HepG2 (cell line): ENCODE measurements around the gene FUOM. TPM values are rescaled to one million over a fixed set of nuclear protein-coding genes. Genes with fewer than 3 reads are reported as not detected.

Experiments used
- ATAC-seq: fragments of 200-7000 bp; cut with Tn5 transposase; 3 replicates; pipeline ENCODE4 v1.9.1; 2020; ENCODE audit warnings: mild to moderate bottlenecking, moderate library complexity
- BruUV-seq: library from RNA; stranded (reverse); fragments of 400-500 nt; replicated peaks from 2 replicates; lab custom pipeline; 2021; lab: Mats Ljungman, UMichigan
- CTCF ChIA-PET: fragments of 300-600 bp; formaldehyde crosslinking; extraction: SDS; loops from one replicate; lab custom pipeline; 2021; ENCODE audit warnings: low total read pairs, inconsistent platforms, low intra/inter-chr PET ratio; lab: Yijun Ruan, JAX
- POLR2A ChIA-PET: fragments of 350-600 bp; sonication (Branson Sonifier 250); formaldehyde crosslinking; loops from one replicate; lab custom pipeline; 2020; ENCODE audit warnings: antibody characterized with exemption, inconsistent platforms; lab: Yijun Ruan, JAX
- DNase-seq: peaks from one replicate; pipeline ENCODE4 v3.0.0-alpha.2; 2015; ENCODE audit warnings: low spot score
- FAIRE-seq: peaks from 3 replicates; lab custom pipeline; 2011; peaks lifted over from hg19 to GRCh38; lab: Jason Lieb, UNC
- H2AFZ ChIP-seq: one replicate; pipeline ENCODE4 v1.6.1; 2011; ENCODE audit warnings: low read length, inconsistent platforms
- H3K27ac ChIP-seq: fragments of 300-600 bp; 3 replicates; pipeline ENCODE4 v1.8.0; 2011; ENCODE audit warnings: mixed run types, mild to moderate bottlenecking, mixed read lengths, low read length, inconsistent platforms; ENCODE audit not compliant: insufficient read depth; ENCODE audit errors: extremely low read length
- H3K27me3 ChIP-seq, 2 experiments: fragments of 200-600 bp in 1 of 2; 2 replicates in 1 of 2; 3 replicates in 1 of 2; pipeline versions ENCODE4 v1.6.0 to v1.8.0; 2011; ENCODE audit warnings: low read length in 2 of 2, mild to moderate bottlenecking in 2 of 2, moderate library complexity in 2 of 2, inconsistent platforms in 1 of 2; ENCODE audit not compliant: insufficient read depth in 2 of 2, control insufficient read depth in 1 of 2
- H3K36me3 ChIP-seq, 2 experiments: fragments of 200-600 bp in 1 of 2; replicated peaks in 1 of 2; 2 replicates in 1 of 2; 3 replicates in 1 of 2; pipeline versions ENCODE4 v1.5.1 to v1.8.0; 2011; ENCODE audit warnings: low read length in 2 of 2, inconsistent platforms in 1 of 2; ENCODE audit not compliant: insufficient read depth in 2 of 2, control insufficient read depth in 1 of 2
- H3K4me1 ChIP-seq: 2 replicates; pipeline ENCODE4 v1.5.1; 2012; ENCODE audit warnings: low read length, inconsistent platforms; ENCODE audit not compliant: insufficient read depth
- H3K4me2 ChIP-seq: 2 replicates; pipeline ENCODE4 v1.6.0; 2011; ENCODE audit warnings: low read depth, low read length, inconsistent platforms
- H3K4me3 ChIP-seq, 3 experiments: fragments of 200-600 bp in 1 of 3; sonication (generic), shearing (Covaris generic) in 1 of 3; replicated peaks in 1 of 3; 2 replicates each; pipeline ENCODE4 v1.5.1; 2011 to 2016; ENCODE audit warnings: low read length in 3 of 3, inconsistent platforms in 2 of 3, low read depth in 2 of 3, mild to moderate bottlenecking in 2 of 3, control low read depth in 1 of 3, mixed read lengths in 1 of 3; ENCODE audit not compliant: insufficient read depth in 1 of 3
- H3K79me2 ChIP-seq: one replicate; pipeline ENCODE4 v1.6.1; 2011; ENCODE audit warnings: low read length, inconsistent platforms; ENCODE audit not compliant: insufficient read depth
- H3K9ac ChIP-seq: 2 replicates; pipeline ENCODE4 v1.6.0; 2011; ENCODE audit warnings: mild to moderate bottlenecking, low read depth, low read length, inconsistent platforms; ENCODE audit not compliant: insufficient read depth
- H3K9me3 ChIP-seq: 2 replicates; pipeline ENCODE4 v1.5.1; 2012; ENCODE audit warnings: mild to moderate bottlenecking, low read length
- H4K20me1 ChIP-seq: 2 replicates; pipeline ENCODE4 v1.6.0; 2011; ENCODE audit warnings: inconsistent platforms, mild to moderate bottlenecking, low read length, moderate library complexity; ENCODE audit not compliant: insufficient read depth
- ATF7 ChIP-seq, 2 experiments: fragments of 450-650 bp in 1 of 2; sonication (generic) in 1 of 2; formaldehyde crosslinking in 1 of 2; IDR thresholded peaks; 2 replicates each; pipeline versions ENCODE4 v1.4.0 to v1.6.1; 2016 to 2020; ENCODE audit warnings: antibody characterized with exemption in 1 of 2, mild to moderate bottlenecking in 1 of 2, missing genetic modification reagents in 1 of 2
- CENPX ChIP-seq: sonication (generic); formaldehyde crosslinking; IDR thresholded peaks from 2 replicates; pipeline ENCODE4 v1.9.0; 2021; ENCODE audit warnings: mild to moderate bottlenecking, missing genetic modification reagents, moderate library complexity
- CREB1 ChIP-seq, 2 experiments: fragments of 450-650 bp in 1 of 2; IDR thresholded peaks; 2 replicates each; pipeline ENCODE4 v1.6.1; 2016 to 2017; ENCODE audit warnings: control low read depth in 1 of 2, mild to moderate bottlenecking in 1 of 2, missing compliant biosample characterization in 1 of 2, missing genetic modification characterization in 1 of 2
- DNMT1 ChIP-seq: sonication (generic); formaldehyde crosslinking; IDR thresholded peaks from 2 replicates; pipeline ENCODE4 v1.5.1; 2020; ENCODE audit warnings: mild to moderate bottlenecking, missing genetic modification reagents
- HMG20B ChIP-seq: conservative IDR thresholded peaks from 2 replicates; pipeline ENCODE4 v1.6.1; 2016; ENCODE audit warnings: missing genetic modification reagents, missing compliant biosample characterization
- HNRNPL ChIP-seq: fragments of 200-400 bp; formaldehyde crosslinking; IDR thresholded peaks from 2 replicates; pipeline ENCODE4 v1.6.1; 2017; ENCODE audit warnings: mild to moderate bottlenecking, low read depth, low read length
- ISX ChIP-seq: sonication (generic); formaldehyde crosslinking; conservative IDR thresholded peaks from 2 replicates; pipeline ENCODE4 v1.5.0; 2020; ENCODE audit warnings: missing genetic modification reagents
- PAF1 ChIP-seq: IDR thresholded peaks from 2 replicates; pipeline ENCODE4 v1.6.1; 2016; ENCODE audit warnings: missing genetic modification reagents, missing compliant biosample characterization
- POLR2AphosphoS5 ChIP-seq: IDR thresholded peaks from 2 replicates; pipeline ENCODE4 v1.6.1; 2012; ENCODE audit warnings: low read depth, low read length
- POLR2G ChIP-seq: fragments of 200-400 bp; formaldehyde crosslinking; IDR thresholded peaks from 2 replicates; pipeline ENCODE4 v1.6.1; 2018; ENCODE audit warnings: mild to moderate bottlenecking, low read depth, low read length, moderate library complexity
- SRY ChIP-seq: sonication (generic); formaldehyde crosslinking; IDR thresholded peaks from 2 replicates; pipeline ENCODE4 v1.8.0; 2022; ENCODE audit warnings: mild to moderate bottlenecking, missing genetic modification reagents
- TSC22D2 ChIP-seq: sonication (generic); formaldehyde crosslinking; IDR thresholded peaks from 2 replicates; pipeline ENCODE4 v1.5.1; 2020; ENCODE audit warnings: missing genetic modification reagents, mild to moderate bottlenecking, borderline replicate concordance
- ZBTB3 ChIP-seq: sonication (generic); formaldehyde crosslinking; IDR thresholded peaks from 2 replicates; pipeline ENCODE4 v1.4.0; 2020; ENCODE audit warnings: low read depth, mild to moderate bottlenecking, moderate library complexity, missing genetic modification reagents, borderline replicate concordance
- ZNF138 ChIP-seq: sonication (generic); formaldehyde crosslinking; IDR thresholded peaks from 2 replicates; pipeline ENCODE4 v1.5.0; 2020; ENCODE audit warnings: mild to moderate bottlenecking, low read depth, missing genetic modification reagents
- ZNF430 ChIP-seq: sonication (generic); formaldehyde crosslinking; IDR thresholded peaks from 2 replicates; pipeline ENCODE4 v1.9.0; 2021; ENCODE audit warnings: mild to moderate bottlenecking, missing genetic modification reagents
- ZNF441 ChIP-seq: sonication (generic); formaldehyde crosslinking; IDR thresholded peaks from 2 replicates; pipeline ENCODE4 v1.7.0; 2021; ENCODE audit warnings: missing genetic modification reagents, borderline replicate concordance
- ZNF614 ChIP-seq: IDR thresholded peaks from 2 replicates; pipeline ENCODE4 v1.6.1; 2018; ENCODE audit warnings: missing biosample characterization, missing genetic modification reagents, inconsistent platforms, borderline replicate concordance
- ZNF773 ChIP-seq: sonication (generic); formaldehyde crosslinking; IDR thresholded peaks from 2 replicates; pipeline ENCODE4 v1.4.0; 2020; ENCODE audit warnings: missing genetic modification reagents, borderline replicate concordance
- WGBS: methylation state at CpG from one replicate; pipeline ENCODE4 v1.1.6; 2017; ENCODE audit warnings: low lambda C conversion rate; 5-methylcytosine and 5-hydroxymethylcytosine counted together
- in situ Hi-C: cut with HindIII; loops from 2 replicates; pipeline ENCODE4 v1.10.0; 2017; ENCODE audit warnings: low pct_unique_long_range_greater_than_20kb; ENCODE audit not compliant: extremely low pct_ligation_motif_present
- intact Hi-C: fragments of 100-400 bp; cut with micrococcal nuclease; formaldehyde crosslinking; loops from one replicate; pipeline ENCODE4 v1.10.0; 2022; ENCODE audit not compliant: unreplicated experiment
- polyA plus RNA-seq, 8 experiments: library from polyadenylated mRNA; depleted of rRNA in 3 of 8; stranded (reverse) in 7 of 8; unstranded in 1 of 8; fragments of >200 nt; fragmentation: Illumina TruSeq in 4 of 8; extraction: Trizol in 4 of 8; gene quantifications; 2 replicates each; pipeline versions ENCODE4 v1.2.1 to v1.2.3, GENCODE V29; 2011 to 2016; ENCODE audit warnings: low read depth in 4 of 8, missing spikeins in 1 of 8, mixed read lengths in 1 of 8; ENCODE audit not compliant: insufficient read depth in 1 of 8
- total RNA-seq, 5 experiments: library from RNA; depleted of rRNA; stranded (reverse); fragments of >200 nt; fragmentation: Illumina TruSeq; extraction: Trizol; gene quantifications; 2 replicates each; pipeline ENCODE4 v1.2.3, GENCODE V29; 2016; ENCODE audit warnings: low read depth in 1 of 5
- TF ChIP-seq, protein P1 (sequence below): sonication (generic); formaldehyde crosslinking; IDR thresholded peaks from 2 replicates; pipeline ENCODE4 v1.4.0; 2020; ENCODE audit warnings: mild to moderate bottlenecking, missing genetic modification reagents
- TF ChIP-seq, protein P2 (sequence below): sonication (generic); formaldehyde crosslinking; IDR thresholded peaks from 2 replicates; pipeline ENCODE4 v1.5.0; 2020; ENCODE audit warnings: missing genetic modification reagents

FUOM gene
- total and polyA plus RNA-seq, 2 of the 13 experiments (the other 11 are each of a cell fraction or from before 2014, with no cell fraction given): 27.5 to 60.4 TPM

DNA sequence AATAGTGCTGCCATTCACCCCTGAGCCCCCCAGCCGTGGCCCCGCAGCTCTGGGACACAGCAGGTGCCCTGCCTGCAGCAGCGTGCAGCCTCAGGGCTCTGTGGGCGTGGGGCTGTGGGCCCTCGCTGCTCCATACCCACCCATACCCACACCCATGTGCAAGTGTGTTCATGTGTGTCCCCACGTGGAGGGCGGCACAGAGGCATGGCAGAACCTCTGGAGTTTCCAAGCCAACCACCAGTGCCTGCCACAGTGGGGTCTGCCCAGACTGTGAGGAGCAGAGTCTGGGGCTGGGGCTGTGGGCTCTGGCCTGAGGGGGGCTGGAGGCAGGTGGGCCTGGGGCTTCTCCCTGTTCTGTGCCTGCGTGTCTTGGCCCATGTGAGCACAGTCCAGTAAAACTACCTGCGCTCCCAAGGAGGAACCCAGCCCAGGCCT, 8.2 kb downstream of the FUOM start:
- Histone ChIP-seq H3K4me3 (no peak overlapping the region), H3K9ac (no peak overlapping the region), H3K27ac (no peak overlapping the region), H2AFZ (no peak overlapping the region), H3K79me2 (no peaks in the 10 kb centered on the region), H3K36me3 (no peaks in the 10 kb centered on the region), H3K4me1 (peaks cover 49% of the 10 kb centered on the region), H4K20me1 (peaks cover 9% of the 10 kb centered on the region; the same call in 1 of the 2 replicates), H3K27me3 (no peaks in the 10 kb centered on the region), H3K9me3 (no peaks in the 10 kb centered on the region), H3K4me2 (no peak overlapping the region)
- 85% methylated on average over 3 of the region's 9 CpGs for WGBS
- in situ Hi-C loops (no loop called here), intact Hi-C loops (loop anchor here (1.0 kb wide), 1 partner anchor 21 kb away; no protein-coding TSS in a partner anchor)
- DNase-seq (no peak), ATAC-seq (no peak), FAIRE-seq (no peak)
- BruUV-seq: no TSS peak
- POLR2A ChIA-PET: no interaction called here
- CTCF ChIA-PET: no interaction called here
- TF ChIP-seq CREB1 (IDR thresholded peaks at IDR 0.05): no peak
- no peak for TF ChIP-seq CREB1 (CRISPR knock-in tag; IDR thresholded peaks at IDR 0.05)
- TF ChIP-seq ZNF430 (CRISPR knock-in tag): no peak
- TF ChIP-seq ATF7 (IDR thresholded peaks at IDR 0.05): no peak
- TF ChIP-seq ATF7 (CRISPR knock-in tag; IDR thresholded peaks at IDR 0.05): 0 out of 2 replicates have a peak, but pooled peaks have one; percentile 12
- no peak for TF ChIP-seq ZNF138 (CRISPR knock-in tag)
- peak; percentile 14; the same call in 1 of the 2 replicates for TF ChIP-seq HNRNPL
- no peak for TF ChIP-seq ZNF614 (CRISPR knock-in tag)
- TF ChIP-seq POLR2G: 0 out of 2 replicates have a peak, but pooled peaks have one; percentile 19
- peak; percentile 9; the same call in 1 of the 2 replicates for TF ChIP-seq POLR2AphosphoS5
- TF ChIP-seq ZNF441 (CRISPR knock-in tag): no peak
- TF ChIP-seq TSC22D2: no peak
- TF ChIP-seq ZBTB3 (CRISPR knock-in tag): no peak
- TF ChIP-seq SRY (CRISPR knock-in tag): no peak
- TF ChIP-seq CENPX (CRISPR knock-in tag): no peak
- no peak for TF ChIP-seq HMG20B (CRISPR knock-in tag)
- peak; percentile 4; the same call in 1 of the 2 replicates for TF ChIP-seq DNMT1
- no peak for TF ChIP-seq ISX (CRISPR knock-in tag)
- no peak for TF ChIP-seq ZNF773 (CRISPR knock-in tag)
- TF ChIP-seq PAF1 (CRISPR knock-in tag): 0 out of 2 replicates have a peak, but pooled peaks have one; percentile 20
- TF ChIP-seq, protein P1, sequence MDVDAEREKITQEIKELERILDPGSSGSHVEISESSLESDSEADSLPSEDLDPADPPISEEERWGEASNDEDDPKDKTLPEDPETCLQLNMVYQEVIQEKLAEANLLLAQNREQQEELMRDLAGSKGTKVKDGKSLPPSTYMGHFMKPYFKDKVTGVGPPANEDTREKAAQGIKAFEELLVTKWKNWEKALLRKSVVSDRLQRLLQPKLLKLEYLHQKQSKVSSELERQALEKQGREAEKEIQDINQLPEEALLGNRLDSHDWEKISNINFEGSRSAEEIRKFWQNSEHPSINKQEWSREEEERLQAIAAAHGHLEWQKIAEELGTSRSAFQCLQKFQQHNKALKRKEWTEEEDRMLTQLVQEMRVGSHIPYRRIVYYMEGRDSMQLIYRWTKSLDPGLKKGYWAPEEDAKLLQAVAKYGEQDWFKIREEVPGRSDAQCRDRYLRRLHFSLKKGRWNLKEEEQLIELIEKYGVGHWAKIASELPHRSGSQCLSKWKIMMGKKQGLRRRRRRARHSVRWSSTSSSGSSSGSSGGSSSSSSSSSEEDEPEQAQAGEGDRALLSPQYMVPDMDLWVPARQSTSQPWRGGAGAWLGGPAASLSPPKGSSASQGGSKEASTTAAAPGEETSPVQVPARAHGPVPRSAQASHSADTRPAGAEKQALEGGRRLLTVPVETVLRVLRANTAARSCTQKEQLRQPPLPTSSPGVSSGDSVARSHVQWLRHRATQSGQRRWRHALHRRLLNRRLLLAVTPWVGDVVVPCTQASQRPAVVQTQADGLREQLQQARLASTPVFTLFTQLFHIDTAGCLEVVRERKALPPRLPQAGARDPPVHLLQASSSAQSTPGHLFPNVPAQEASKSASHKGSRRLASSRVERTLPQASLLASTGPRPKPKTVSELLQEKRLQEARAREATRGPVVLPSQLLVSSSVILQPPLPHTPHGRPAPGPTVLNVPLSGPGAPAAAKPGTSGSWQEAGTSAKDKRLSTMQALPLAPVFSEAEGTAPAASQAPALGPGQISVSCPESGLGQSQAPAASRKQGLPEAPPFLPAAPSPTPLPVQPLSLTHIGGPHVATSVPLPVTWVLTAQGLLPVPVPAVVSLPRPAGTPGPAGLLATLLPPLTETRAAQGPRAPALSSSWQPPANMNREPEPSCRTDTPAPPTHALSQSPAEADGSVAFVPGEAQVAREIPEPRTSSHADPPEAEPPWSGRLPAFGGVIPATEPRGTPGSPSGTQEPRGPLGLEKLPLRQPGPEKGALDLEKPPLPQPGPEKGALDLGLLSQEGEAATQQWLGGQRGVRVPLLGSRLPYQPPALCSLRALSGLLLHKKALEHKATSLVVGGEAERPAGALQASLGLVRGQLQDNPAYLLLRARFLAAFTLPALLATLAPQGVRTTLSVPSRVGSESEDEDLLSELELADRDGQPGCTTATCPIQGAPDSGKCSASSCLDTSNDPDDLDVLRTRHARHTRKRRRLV (CRISPR knock-in tag): no peak
- TF ChIP-seq, protein P2, sequence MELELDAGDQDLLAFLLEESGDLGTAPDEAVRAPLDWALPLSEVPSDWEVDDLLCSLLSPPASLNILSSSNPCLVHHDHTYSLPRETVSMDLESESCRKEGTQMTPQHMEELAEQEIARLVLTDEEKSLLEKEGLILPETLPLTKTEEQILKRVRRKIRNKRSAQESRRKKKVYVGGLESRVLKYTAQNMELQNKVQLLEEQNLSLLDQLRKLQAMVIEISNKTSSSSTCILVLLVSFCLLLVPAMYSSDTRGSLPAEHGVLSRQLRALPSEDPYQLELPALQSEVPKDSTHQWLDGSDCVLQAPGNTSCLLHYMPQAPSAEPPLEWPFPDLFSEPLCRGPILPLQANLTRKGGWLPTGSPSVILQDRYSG (CRISPR knock-in tag): no peak
